Measurements from ENCODE around the gene ZNF860. TPM values are rescaled to one million over a fixed set of nuclear protein-coding genes. Genes with fewer than 3 reads are reported as not detected.

The ZNF860 gene
- total and polyA plus RNA-seq, 3 experiments from 2014 or later, result 0.16 TPM; not detected in 2

DNA sequence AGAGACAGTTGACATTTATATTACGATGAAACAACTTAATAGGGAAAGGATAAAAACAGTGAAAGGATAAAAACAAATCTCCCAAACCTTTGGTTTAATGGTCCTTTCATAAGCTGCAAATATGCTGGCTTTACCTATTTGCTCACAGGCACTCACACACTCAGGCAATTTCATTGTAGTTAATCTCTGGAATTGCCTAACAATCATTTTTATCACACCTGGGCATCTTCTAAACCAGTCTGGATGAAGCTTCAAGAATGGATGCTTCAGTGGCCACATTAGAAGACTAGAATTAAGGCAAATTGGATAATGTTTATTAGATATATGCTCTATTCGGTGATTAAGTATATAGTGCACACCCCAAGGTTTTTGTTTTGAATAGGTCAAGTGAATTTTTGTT lies 14.0 kb upstream of the ZNF860 start:
- CTCF ChIA-PET, result no interaction called here
- no peaks in the 10 kb centered on the region for H3K9me3 Mint-ChIP-seq
- no peak overlapping the region for H3K27ac Mint-ChIP-seq
- H3K27me3 ChIP-seq (ENCODE audit: insufficient read depth, low read length, poor library complexity, severe bottlenecking), result no peaks in the 10 kb centered on the region
- DNase-seq, result no peak
- H3K27me3 Mint-ChIP-seq, result peaks cover 10 to 25% of the 10 kb centered on the region in 2 donors
- H3K9me3 ChIP-seq (ENCODE audit: low read length), result no peaks in the 10 kb centered on the region
- H3K4me1 Mint-ChIP-seq, result no peaks in the 10 kb centered on the region
- no peak overlapping the region for H3K4me3 ChIP-seq (ENCODE audit: low read length)
- H3K4me3 Mint-ChIP-seq, result no peak overlapping the region
- POLR2A ChIA-PET, result no interaction called here
- no peaks in the 10 kb centered on the region for H3K36me3 ChIP-seq (ENCODE audit: insufficient read depth, low read length)
- H3K27ac ChIP-seq (ENCODE audit: low read depth, low read length), result no peak overlapping the region
- peaks cover 6% of the 10 kb centered on the region for H3K4me1 ChIP-seq (ENCODE audit: insufficient read depth, low read length)
- H3K36me3 Mint-ChIP-seq, result no peaks in the 10 kb centered on the region

DNA sequence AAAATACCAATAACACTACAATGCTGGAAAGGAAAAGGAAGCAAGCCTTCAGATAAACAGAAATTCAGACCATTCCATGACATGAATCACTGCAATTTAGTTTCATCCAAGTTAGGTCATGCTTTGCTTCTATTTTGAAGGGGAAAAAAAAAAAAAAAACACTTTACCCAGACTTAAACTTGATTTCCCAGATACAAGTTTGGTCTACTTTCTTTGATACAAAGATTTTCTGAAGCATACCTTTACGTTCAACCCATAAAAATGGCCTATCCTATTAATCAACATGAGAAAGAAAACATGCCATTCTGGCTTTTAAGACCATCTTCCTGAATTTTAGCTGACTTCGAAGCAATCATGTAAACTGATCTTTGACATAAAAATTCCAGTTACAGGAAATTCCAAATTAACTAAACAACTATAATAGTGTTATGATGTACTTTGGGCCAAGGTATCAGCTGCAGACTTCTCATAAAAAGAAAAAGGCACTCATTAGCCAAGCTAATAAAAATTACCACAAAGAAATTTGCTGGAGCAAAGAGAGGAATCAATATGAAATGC lies 13.1 kb upstream of the ZNF860 start:
- ChIA-PET CTCF (no interaction called here), POLR2A (no interaction called here)
- H3K9me3 Mint-ChIP-seq, result no peaks in the 10 kb centered on the region
- no peak for DNase-seq
- no peaks in the 10 kb centered on the region for H3K36me3 Mint-ChIP-seq
- no peaks in the 10 kb centered on the region for H3K9me3 ChIP-seq (ENCODE audit: low read length)
- H3K4me3 ChIP-seq (ENCODE audit: low read length), result no peak overlapping the region
- no peaks in the 10 kb centered on the region for H3K36me3 ChIP-seq (ENCODE audit: insufficient read depth, low read length)
- no peak overlapping the region for H3K27ac ChIP-seq (ENCODE audit: low read depth, low read length)
- H3K27ac Mint-ChIP-seq, result no peak overlapping the region
- no peaks in the 10 kb centered on the region for H3K4me1 Mint-ChIP-seq
- no peaks in the 10 kb centered on the region for H3K27me3 ChIP-seq (ENCODE audit: insufficient read depth, low read length, poor library complexity, severe bottlenecking)
- no peak overlapping the region for H3K4me3 Mint-ChIP-seq
- no peaks in the 10 kb centered on the region for H3K4me1 ChIP-seq (ENCODE audit: insufficient read depth, low read length)
- H3K27me3 Mint-ChIP-seq, result peaks cover 10 to 33% of the 10 kb centered on the region in 2 donors

DNA sequence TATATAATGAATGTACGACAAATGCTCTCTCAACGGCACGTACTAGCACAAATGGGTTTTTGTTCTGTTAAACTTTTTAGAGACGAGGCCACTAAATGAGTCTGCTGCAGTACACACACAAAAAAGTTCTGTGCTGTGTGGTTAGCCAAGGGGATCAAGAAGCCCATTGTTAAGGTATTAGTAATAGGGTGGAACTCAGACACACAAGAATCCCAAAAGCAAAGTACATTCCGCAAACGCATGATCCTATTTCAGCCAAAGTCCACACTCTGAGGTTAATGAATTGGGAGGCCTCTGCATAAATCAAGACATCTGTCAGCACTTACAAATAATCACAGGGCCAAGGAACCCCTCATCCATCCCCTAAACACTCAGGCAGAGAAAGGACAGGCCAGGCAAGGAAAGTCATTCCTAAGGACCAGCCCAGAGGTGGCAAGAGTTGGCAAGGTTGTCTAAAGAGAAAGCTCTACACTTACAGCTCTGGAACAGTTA lies 12.6 kb upstream of the ZNF860 start:
- H3K27ac Mint-ChIP-seq, result no peak overlapping the region

DNA sequence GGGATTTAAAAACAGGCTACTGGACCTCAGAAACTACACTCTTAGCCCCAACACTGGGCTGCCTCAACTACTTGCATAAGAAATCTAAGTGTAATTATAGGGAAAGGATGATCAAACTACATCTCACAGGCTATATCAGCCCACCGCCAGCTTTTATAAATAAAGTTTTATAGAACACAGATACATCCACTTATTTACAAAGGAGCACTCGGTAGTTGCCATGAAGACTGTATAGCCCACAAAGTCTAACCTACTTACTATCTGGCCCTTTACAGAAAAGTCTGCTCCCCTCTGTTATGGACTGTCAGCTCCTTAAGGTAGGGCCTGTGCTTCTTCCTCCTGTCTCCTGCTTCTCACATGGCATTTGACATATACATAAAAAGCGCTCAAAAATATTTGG lies 9.9 kb upstream of the ZNF860 start:
- no peak overlapping the region for H3K27ac ChIP-seq (ENCODE audit: low read depth, low read length)
- no peaks in the 10 kb centered on the region for H3K4me1 ChIP-seq (ENCODE audit: insufficient read depth, low read length)
- H3K9me3 ChIP-seq (ENCODE audit: low read length), result no peaks in the 10 kb centered on the region
- POLR2A ChIA-PET, result interaction anchor here (0.6 kb wide), 1 partner anchor 404 kb away, joined by 4 read pairs; no protein-coding TSS in a partner anchor
- H3K4me3 Mint-ChIP-seq, result no peak overlapping the region
- no peaks in the 10 kb centered on the region for H3K36me3 ChIP-seq (ENCODE audit: insufficient read depth, low read length)
- no peaks in the 10 kb centered on the region for H3K4me1 Mint-ChIP-seq
- peaks cover 3% of the 10 kb centered on the region for H3K27me3 ChIP-seq (ENCODE audit: insufficient read depth, low read length, poor library complexity, severe bottlenecking)
- H3K9me3 Mint-ChIP-seq, result no peaks in the 10 kb centered on the region
- H3K27ac Mint-ChIP-seq, result no peak overlapping the region
- CTCF ChIA-PET, result no interaction called here
- no peaks in the 10 kb centered on the region for H3K36me3 Mint-ChIP-seq
- peaks cover 2 to 50% of the 10 kb centered on the region in 2 donors for H3K27me3 Mint-ChIP-seq
- H3K4me3 ChIP-seq (ENCODE audit: low read length), result no peak overlapping the region
- DNase-seq, result no peak

More for the DNA sequence above, 12.6 kb upstream of the ZNF860 start:
- Histone ChIP-seq H3K4me3 (ENCODE audit: low read length) (no peak overlapping the region), H3K27me3 (ENCODE audit: insufficient read depth, low read length, poor library complexity, severe bottlenecking) (no peaks in the 10 kb centered on the region), H3K27ac (ENCODE audit: low read depth, low read length) (no peak overlapping the region), H3K36me3 (ENCODE audit: insufficient read depth, low read length) (no peaks in the 10 kb centered on the region), H3K4me1 (ENCODE audit: insufficient read depth, low read length) (no peaks in the 10 kb centered on the region), H3K9me3 (ENCODE audit: low read length) (no peaks in the 10 kb centered on the region)
- Mint-ChIP-seq H3K27me3 (peaks cover 5 to 32% of the 10 kb centered on the region in 2 donors), H3K36me3 (no peaks in the 10 kb centered on the region), H3K9me3 (no peaks in the 10 kb centered on the region), H3K4me3 (no peak overlapping the region), H3K4me1 (no peaks in the 10 kb centered on the region)
- ChIA-PET CTCF (no interaction called here), POLR2A (no interaction called here)
- no peak for DNase-seq

DNA sequence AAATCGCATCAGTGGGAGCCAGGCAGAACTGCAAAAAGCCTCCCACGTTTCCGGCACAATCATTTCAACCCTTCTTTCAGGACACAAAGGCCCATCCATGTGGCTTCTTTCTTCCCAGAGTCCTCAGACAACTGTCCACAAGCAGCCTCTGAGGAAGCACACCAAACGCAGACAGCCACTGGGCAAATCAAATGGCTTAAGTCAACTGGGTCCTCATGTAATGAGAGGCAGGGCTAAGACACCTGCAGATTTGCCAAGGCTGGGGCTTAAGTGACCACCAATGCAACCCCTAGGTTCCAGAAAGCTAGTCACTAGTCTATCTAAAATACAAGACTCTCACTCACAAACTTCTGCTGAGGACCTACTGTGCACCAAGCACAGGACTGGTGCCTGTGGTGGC lies 8.5 kb upstream of the ZNF860 start:
- POLR2A ChIA-PET, result no interaction called here
- H3K9me3 ChIP-seq (ENCODE audit: low read length), result no peaks in the 10 kb centered on the region
- H3K27ac ChIP-seq (ENCODE audit: low read depth, low read length), result no peak overlapping the region
- H3K4me1 ChIP-seq (ENCODE audit: insufficient read depth, low read length), result no peaks in the 10 kb centered on the region
- H3K36me3 ChIP-seq (ENCODE audit: insufficient read depth, low read length), result no peaks in the 10 kb centered on the region
- H3K4me3 ChIP-seq (ENCODE audit: low read length), result no peak overlapping the region
- H3K27me3 ChIP-seq (ENCODE audit: insufficient read depth, low read length, poor library complexity, severe bottlenecking), result peaks cover 3% of the 10 kb centered on the region
- H3K36me3 Mint-ChIP-seq, result no peaks in the 10 kb centered on the region
- no peak for DNase-seq
- no peak overlapping the region for H3K27ac Mint-ChIP-seq
- CTCF ChIA-PET, result no interaction called here
- no peaks in the 10 kb centered on the region for H3K9me3 Mint-ChIP-seq
- no peak overlapping the region for H3K4me3 Mint-ChIP-seq
- H3K4me1 Mint-ChIP-seq, result no peaks in the 10 kb centered on the region
- peaks cover 8 to 62% of the 10 kb centered on the region in 2 donors for H3K27me3 Mint-ChIP-seq

DNA sequence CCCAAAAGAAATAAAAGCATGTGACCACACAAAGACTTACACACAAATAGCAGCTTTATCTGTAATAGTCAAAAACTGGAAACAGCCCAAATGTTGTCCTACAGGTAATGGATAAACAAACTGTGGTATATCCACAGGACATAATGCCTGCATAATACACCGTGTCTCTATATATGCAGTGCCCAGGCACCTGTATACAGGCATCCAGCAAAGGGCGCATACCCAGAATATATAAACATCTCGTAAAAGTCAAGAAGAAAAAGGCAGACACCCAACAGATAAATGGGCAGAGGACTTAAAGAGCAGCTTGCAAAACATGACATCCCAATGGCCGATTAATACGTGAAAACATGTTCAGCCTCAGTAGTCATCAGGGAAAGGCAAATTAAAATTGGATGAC lies 7.7 kb upstream of the ZNF860 start:
- H3K27ac ChIP-seq (ENCODE audit: low read depth, low read length), result no peak overlapping the region
- H3K4me3 ChIP-seq (ENCODE audit: low read length), result no peak overlapping the region
- no peaks in the 10 kb centered on the region for H3K9me3 ChIP-seq (ENCODE audit: low read length)
- no peaks in the 10 kb centered on the region for H3K4me1 ChIP-seq (ENCODE audit: insufficient read depth, low read length)
- DNase-seq, result no peak
- H3K36me3 ChIP-seq (ENCODE audit: insufficient read depth, low read length), result no peaks in the 10 kb centered on the region
- Mint-ChIP-seq H3K36me3 (no peaks in the 10 kb centered on the region), H3K4me3 (no peak overlapping the region), H3K27ac (no peak overlapping the region), H3K9me3 (no peaks in the 10 kb centered on the region), H3K4me1 (no peaks in the 10 kb centered on the region), H3K27me3 (peaks cover 14 to 68% of the 10 kb centered on the region in 2 donors)
- H3K27me3 ChIP-seq (ENCODE audit: insufficient read depth, low read length, poor library complexity, severe bottlenecking), result peaks cover 3% of the 10 kb centered on the region
- CTCF ChIA-PET, result no interaction called here
- POLR2A ChIA-PET, result no interaction called here

DNA sequence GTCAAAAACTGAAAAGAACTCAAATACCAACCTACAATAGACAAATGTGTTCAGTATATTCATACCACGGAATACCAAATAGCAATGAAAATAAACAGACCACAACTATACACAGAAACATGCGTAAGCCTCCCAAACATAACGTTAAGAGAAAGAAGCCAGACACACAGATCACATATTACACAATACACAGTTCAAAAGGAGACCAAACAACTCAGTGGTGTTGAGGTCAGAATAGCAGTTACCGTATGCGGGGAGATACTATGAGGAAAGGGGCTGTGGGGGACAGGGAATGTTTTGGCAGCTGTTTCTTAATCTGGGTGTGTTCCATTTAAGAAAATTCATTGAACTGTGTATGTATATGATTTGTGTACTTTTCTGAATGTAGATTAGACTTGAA lies 7.1 kb upstream of the ZNF860 start:
- Mint-ChIP-seq H3K27me3 (peaks cover 17 to 68% of the 10 kb centered on the region in 2 donors), H3K27ac (no peak overlapping the region), H3K9me3 (peaks cover 0 to 3% (median 0%) of the 10 kb centered on the region in 5 donors), H3K36me3 (no peaks in the 10 kb centered on the region), H3K4me3 (no peak overlapping the region), H3K4me1 (peaks cover under 1 to 4% (median 4%) of the 10 kb centered on the region in 3 donors)
- ChIA-PET CTCF (no interaction called here), POLR2A (no interaction called here)
- no peaks in the 10 kb centered on the region for H3K9me3 ChIP-seq (ENCODE audit: low read length)
- no peak for DNase-seq
- H3K27me3 ChIP-seq (ENCODE audit: insufficient read depth, low read length, poor library complexity, severe bottlenecking), result peaks cover 6% of the 10 kb centered on the region
- no peak overlapping the region for H3K27ac ChIP-seq (ENCODE audit: low read depth, low read length)
- no peaks in the 10 kb centered on the region for H3K36me3 ChIP-seq (ENCODE audit: insufficient read depth, low read length)
- no peaks in the 10 kb centered on the region for H3K4me1 ChIP-seq (ENCODE audit: insufficient read depth, low read length)
- no peak overlapping the region for H3K4me3 ChIP-seq (ENCODE audit: low read length)

DNA sequence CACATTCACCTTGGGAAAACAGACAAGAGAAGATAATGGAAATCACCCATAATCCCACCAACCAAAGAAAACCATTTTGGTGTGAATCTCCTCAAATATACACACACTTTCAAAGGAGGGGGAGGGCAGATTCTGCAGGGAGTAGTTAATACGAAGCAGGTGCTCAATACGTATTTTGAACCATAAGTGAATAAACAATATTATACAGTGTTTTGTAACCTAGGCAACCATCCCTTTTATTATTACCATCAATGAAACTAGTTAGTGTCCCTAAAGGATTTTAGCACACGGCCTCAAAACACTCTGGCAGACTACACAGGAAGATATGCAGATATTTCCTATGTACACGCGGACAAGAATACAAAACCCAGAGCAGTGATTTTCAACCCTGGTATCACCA lies 6.6 kb upstream of the ZNF860 start:
- Histone ChIP-seq H3K27me3 (ENCODE audit: insufficient read depth, low read length, poor library complexity, severe bottlenecking) (peaks cover 9% of the 10 kb centered on the region), H3K4me1 (ENCODE audit: insufficient read depth, low read length) (no peaks in the 10 kb centered on the region), H3K27ac (ENCODE audit: low read depth, low read length) (no peak overlapping the region), H3K36me3 (ENCODE audit: insufficient read depth, low read length) (no peaks in the 10 kb centered on the region), H3K4me3 (ENCODE audit: low read length) (no peak overlapping the region), H3K9me3 (ENCODE audit: low read length) (no peaks in the 10 kb centered on the region)
- ChIA-PET CTCF (no interaction called here), POLR2A (no interaction called here)
- Mint-ChIP-seq H3K4me1 (peaks cover 3 to 8% (median 7%) of the 10 kb centered on the region in 3 donors), H3K9me3 (peaks cover 0 to 4% (median 0%) of the 10 kb centered on the region in 5 donors), H3K36me3 (no peaks in the 10 kb centered on the region), H3K27ac (no peak overlapping the region), H3K4me3 (no peak overlapping the region), H3K27me3 (peaks cover 20 to 71% of the 10 kb centered on the region in 2 donors)
- no peak for DNase-seq

Data from CD8-positive, alpha-beta memory T cell (primary cell).